Measurements from ENCODE around the gene RBP7.

- TF ChIP-seq FOXM1 (IDR thresholded peaks at IDR 0.05; ENCODE audit: borderline replicate concordance): no peak
- TF ChIP-seq HDGF (IDR thresholded peaks at IDR 0.05; ENCODE audit: borderline replicate concordance): no peak
- no peak for TF ChIP-seq TARDBP (IDR thresholded peaks at IDR 0.05)
- no peak for TF ChIP-seq BHLHE40 (IDR thresholded peaks at IDR 0.05; ENCODE audit: borderline replicate concordance)
- TF ChIP-seq ELF4 (IDR thresholded peaks at IDR 0.05): no peak
- TF ChIP-seq, protein P1, sequence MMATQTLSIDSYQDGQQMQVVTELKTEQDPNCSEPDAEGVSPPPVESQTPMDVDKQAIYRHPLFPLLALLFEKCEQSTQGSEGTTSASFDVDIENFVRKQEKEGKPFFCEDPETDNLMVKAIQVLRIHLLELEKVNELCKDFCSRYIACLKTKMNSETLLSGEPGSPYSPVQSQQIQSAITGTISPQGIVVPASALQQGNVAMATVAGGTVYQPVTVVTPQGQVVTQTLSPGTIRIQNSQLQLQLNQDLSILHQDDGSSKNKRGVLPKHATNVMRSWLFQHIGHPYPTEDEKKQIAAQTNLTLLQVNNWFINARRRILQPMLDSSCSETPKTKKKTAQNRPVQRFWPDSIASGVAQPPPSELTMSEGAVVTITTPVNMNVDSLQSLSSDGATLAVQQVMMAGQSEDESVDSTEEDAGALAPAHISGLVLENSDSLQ (IDR thresholded peaks at IDR 0.05): no peak
- TF ChIP-seq SP1 (IDR thresholded peaks at IDR 0.05): no peak
- no peak for TF ChIP-seq L3MBTL2 (conservative IDR thresholded peaks at IDR 0.05)
- no peak for TF ChIP-seq NFRKB (IDR thresholded peaks at IDR 0.05)
- no peak for TF ChIP-seq FOXK2 (IDR thresholded peaks at IDR 0.05)
Measured at GRCh38 chr1:9990944-9991343, 6.1 kb upstream of the RBP7 start.
